Measurements from ENCODE around the gene GRB2.

Gene GRB2

DNA sequence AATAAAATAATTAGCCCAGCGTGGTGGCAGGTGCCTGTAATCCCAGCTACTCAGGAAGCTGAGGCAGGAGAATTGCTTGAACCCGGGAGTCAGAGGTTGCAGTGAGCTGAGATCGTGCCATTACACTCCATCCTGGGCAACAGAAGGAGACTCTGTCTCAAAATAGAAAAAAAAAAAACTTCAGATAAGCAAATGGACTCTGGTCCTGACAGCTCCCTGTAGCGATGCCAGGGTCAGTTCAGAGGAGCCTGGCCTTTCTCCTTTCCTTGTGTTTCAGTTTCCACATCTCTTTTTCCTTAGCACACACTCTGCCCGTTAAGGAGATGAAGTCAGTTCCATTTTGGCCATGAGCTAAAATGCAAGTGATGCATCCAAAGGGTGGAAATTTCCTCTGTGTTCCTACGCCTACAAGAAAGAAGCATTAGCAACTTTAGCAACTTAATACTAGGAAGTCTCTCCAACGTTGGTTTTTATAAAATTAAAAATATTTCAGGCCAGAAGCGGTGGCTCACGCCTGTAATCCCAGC, 11.6 kb upstream of the GRB2 start:
- no peak overlapping the region for H3K27ac ChIP-seq
- TF ChIP-seq, protein P1, sequence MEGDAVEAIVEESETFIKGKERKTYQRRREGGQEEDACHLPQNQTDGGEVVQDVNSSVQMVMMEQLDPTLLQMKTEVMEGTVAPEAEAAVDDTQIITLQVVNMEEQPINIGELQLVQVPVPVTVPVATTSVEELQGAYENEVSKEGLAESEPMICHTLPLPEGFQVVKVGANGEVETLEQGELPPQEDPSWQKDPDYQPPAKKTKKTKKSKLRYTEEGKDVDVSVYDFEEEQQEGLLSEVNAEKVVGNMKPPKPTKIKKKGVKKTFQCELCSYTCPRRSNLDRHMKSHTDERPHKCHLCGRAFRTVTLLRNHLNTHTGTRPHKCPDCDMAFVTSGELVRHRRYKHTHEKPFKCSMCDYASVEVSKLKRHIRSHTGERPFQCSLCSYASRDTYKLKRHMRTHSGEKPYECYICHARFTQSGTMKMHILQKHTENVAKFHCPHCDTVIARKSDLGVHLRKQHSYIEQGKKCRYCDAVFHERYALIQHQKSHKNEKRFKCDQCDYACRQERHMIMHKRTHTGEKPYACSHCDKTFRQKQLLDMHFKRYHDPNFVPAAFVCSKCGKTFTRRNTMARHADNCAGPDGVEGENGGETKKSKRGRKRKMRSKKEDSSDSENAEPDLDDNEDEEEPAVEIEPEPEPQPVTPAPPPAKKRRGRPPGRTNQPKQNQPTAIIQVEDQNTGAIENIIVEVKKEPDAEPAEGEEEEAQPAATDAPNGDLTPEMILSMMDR (conservative IDR thresholded peaks at IDR 0.05) = no peak

GRCh38 chr17:75416006-75416405, 10.5 kb upstream of the GRB2 start:
- TF ChIP-seq, protein P1 (conservative IDR thresholded peaks at IDR 0.05) = no peak
- no peak overlapping the region for H3K27ac ChIP-seq

GRCh38 chr17:75414488-75414887, 9.0 kb upstream of the GRB2 start:
- TF ChIP-seq, protein P1 (conservative IDR thresholded peaks at IDR 0.05) = no peak
- H3K27ac ChIP-seq = no peak overlapping the region

- TF ChIP-seq, protein P1 (conservative IDR thresholded peaks at IDR 0.05) = peak; percentile 88
- no peak overlapping the region for H3K27ac ChIP-seq
These were observed 7.2 kb upstream of the GRB2 start for GRCh38 chr17:75412455-75413317.

GRCh38 chr17:75411328-75412067, 6.0 kb upstream of the GRB2 start:
- TF ChIP-seq, protein P1 (conservative IDR thresholded peaks at IDR 0.05) = no peak
- H3K27ac ChIP-seq = no peak overlapping the region

DNA sequence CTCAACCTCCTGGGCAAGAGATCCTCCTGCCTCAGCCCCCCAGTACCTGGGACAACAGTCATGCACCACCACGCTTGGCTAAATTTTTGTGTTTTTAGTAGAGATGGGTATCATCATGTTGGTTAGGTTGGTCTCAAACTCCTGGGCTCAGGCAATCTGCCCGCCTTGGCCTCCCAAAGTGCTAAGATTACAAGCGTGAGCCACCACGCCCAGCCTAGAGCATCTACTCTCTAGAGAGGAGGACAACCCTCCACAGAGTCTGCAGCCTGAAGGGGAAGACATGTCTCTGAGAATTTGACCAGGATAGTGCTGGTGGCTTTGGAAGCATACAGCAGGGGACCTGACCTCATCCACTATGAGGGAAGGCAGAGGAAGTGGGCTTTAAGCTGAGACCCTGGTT, 4.7 kb upstream of the GRB2 start:
- H3K27ac ChIP-seq = no peak overlapping the region
- TF ChIP-seq, protein P1 (conservative IDR thresholded peaks at IDR 0.05) = no peak

DNA sequence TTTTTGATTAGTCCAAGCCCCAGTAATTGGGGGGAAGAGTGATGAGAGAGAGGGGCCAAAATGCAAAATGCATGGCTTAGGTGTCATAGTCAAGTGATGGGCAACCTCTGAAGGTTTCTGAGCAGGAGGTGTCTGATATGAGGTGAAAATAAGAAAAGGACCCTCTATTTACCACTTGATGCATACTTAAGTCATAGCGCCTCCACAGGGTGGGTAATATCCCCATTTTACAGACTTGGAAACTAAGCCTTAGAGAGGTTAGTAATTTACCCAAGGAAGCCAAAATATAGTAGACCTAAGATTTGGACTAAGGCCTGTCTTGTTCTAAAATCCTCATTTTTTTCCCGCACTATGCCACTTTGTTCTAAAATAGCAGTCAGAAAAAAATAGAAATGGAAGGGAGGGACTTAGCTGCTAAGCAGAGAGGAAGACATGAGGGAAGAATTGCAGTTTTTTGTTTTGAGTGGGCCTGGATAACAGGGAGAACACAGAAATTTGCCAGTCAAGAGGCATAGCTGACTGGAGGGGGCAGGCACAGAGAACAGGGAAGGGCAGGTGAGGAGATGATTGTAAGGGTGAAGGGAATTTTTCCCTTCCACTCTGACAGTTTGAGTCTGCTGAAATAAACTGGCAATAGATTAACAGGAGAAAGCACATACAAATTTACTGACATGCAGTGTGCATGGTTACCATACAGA, 2.3 kb upstream of the GRB2 start:
- TF ChIP-seq, protein P1 (conservative IDR thresholded peaks at IDR 0.05) = no peak
- H3K27ac ChIP-seq = no peak overlapping the region

Data from VCaP (cell line).